Vagina (tissue), 2 donors: ENCODE data around the gene ZNF436. TPM values are rescaled to one million over a fixed set of nuclear protein-coding genes. Genes with fewer than 3 reads are reported as not detected.

Source experiments
- DNase-seq, 2 donors: peaks; one replicate each; pipeline ENCODE4 v3.0.0-alpha.2; 2017; ENCODE audit errors: extremely low spot score in 2 of 2
- H3K27ac ChIP-seq: fragments of 200-600 bp; sonication (generic); one replicate; pipeline ENCODE4 v1.5.1; 2019
- H3K27me3 ChIP-seq: fragments of 200-600 bp; sonication (generic); one replicate; pipeline ENCODE4 v1.5.1; 2019
- H3K36me3 ChIP-seq, 2 donors: fragments of 200-600 bp; sonication (generic); one replicate each; pipeline ENCODE4 v1.5.1; 2017 to 2019
- H3K4me1 ChIP-seq: fragments of 200-600 bp; sonication (generic); one replicate; pipeline ENCODE4 v1.5.1; 2019
- H3K4me3 ChIP-seq, 2 donors: fragments of 200-600 bp; sonication (generic); 1 replicate in 1 of 2; 2 replicates in 1 of 2; pipeline ENCODE4 v1.5.1; 2016 to 2019
- H3K9me3 ChIP-seq: fragments of 200-600 bp; sonication (generic); one replicate; pipeline ENCODE4 v1.5.1; 2019
- CTCF ChIP-seq, 3 experiments: fragments of 450-650 bp in 2 of 3; fragments of 200-600 bp in 1 of 3; sonication (generic) in 1 of 3; IDR thresholded peaks; one replicate each; pipeline ENCODE4 v1.5.1; 2017 to 2019; ENCODE audit warnings: antibody characterized with exemption in 3 of 3, mild to moderate bottlenecking in 2 of 3, moderate library complexity in 2 of 3
- POLR2A ChIP-seq, 2 donors: fragments of 450-650 bp; IDR thresholded peaks; one replicate each; pipeline ENCODE4 v1.6.1; 2017; ENCODE audit warnings: antibody characterized with exemption in 2 of 2, mild to moderate bottlenecking in 2 of 2, moderate library complexity in 2 of 2
- POLR2AphosphoS5 ChIP-seq, 2 donors: sonication (generic); formaldehyde crosslinking; IDR thresholded peaks; one replicate each; pipeline ENCODE4 v1.9.0; 2017; ENCODE audit warnings: antibody characterized with exemption in 2 of 2, mild to moderate bottlenecking in 2 of 2, low read depth in 1 of 2; ENCODE audit not compliant: insufficient read depth in 1 of 2
- intact Hi-C: fragments of 100-400 bp; cut with DNase I; formaldehyde crosslinking; loops from one replicate; pipeline ENCODE4 v1.15.1; 2023
- total RNA-seq: library from RNA; depleted of rRNA; stranded (reverse); fragments of >200 nt; gene quantifications from one replicate; pipeline ENCODE4 v1.2.3, GENCODE V29; 2016

The ZNF436 gene
- 20.9 TPM for total RNA-seq

DNA sequence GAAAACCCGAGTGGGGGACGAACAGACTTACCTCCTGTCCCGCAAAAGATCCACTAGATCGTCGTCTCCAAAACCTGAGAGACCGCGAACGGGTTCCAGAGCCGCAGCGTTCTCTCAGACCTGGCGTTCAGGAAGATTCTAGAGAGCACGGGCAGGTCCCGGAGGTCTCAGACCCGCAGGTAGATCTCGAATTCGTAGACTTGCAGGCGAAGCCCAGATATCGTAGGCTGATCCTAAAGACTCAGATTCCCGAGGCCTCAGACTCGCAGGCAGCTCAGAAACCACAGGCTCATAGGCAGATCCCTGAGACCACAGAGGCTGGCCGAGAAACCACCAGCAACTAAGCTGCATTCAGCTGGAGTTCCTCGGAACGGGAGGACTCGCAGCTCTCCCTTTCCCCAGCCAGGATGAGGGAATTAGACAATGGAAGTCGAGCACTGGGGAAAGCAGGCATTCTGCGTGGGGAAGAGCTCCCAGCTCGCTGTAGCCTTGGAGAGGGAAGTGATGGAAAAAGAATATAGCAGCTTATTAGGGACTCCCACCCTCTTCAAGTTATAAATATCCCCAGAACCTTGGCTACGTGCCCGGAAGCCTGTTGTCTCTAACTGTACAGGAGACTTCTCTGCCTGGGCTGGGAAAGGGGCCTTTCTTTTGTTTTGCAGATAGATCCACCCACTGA lies at the start of gene ZNF436:
ZNF436 (minus strand) TSS at position 502 of the 679 bp plus-strand sequence. CDS start 1,831 bp downstream, outside the sequence.
- TF ChIP-seq POLR2AphosphoS5 (IDR thresholded peaks at IDR 0.05; ENCODE audit: insufficient read depth in 1 of 2, low read depth in 1 of 2) (no peak), CTCF (IDR thresholded peaks at IDR 0.05) (no peak), POLR2A (IDR thresholded peaks at IDR 0.05) (no peak)
- peaks cover 57% of the 10 kb centered on the region for H3K4me1 ChIP-seq
- no peaks in the 10 kb centered on the region for H3K9me3 ChIP-seq
- peak within 1 kb of the TSS; percentile 74 to 78 for H3K4me3 ChIP-seq
- no peak for DNase-seq
- H3K36me3 ChIP-seq = peaks cover 0 to 18% of the 10 kb centered on the region in 2 donors
- H3K27ac ChIP-seq = peak within 1 kb of the TSS; percentile 98
- intact Hi-C loops = no loop called here
- no peaks in the 10 kb centered on the region for H3K27me3 ChIP-seq

DNA sequence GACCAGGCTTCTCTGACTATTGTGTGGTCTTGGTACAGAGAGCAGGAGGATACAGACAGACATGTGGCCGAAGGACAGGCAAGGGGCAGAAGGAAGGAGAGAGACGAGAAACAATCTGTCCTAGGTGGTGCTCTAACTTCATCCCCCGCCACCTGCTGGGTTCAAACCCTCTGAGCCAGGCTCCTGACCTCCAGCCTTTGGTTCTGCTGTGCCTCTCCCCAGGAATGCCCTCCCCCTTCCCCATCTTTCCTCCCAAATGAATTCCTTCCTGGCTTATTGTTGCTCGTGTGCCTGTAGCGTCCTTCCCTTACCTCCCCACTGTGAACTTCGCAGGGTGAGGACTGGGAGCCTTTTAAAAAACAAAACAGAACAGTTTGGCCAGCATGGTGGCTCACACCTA lies 49.5 kb upstream of the ZNF436 start:
- H3K27me3 ChIP-seq = no peaks in the 10 kb centered on the region
- H3K27ac ChIP-seq = no peak overlapping the region
- peaks cover 32% of the 10 kb centered on the region for H3K4me1 ChIP-seq
- intact Hi-C loops = no loop called here
- H3K36me3 ChIP-seq = no peaks in the 10 kb centered on the region
- H3K9me3 ChIP-seq = no peaks in the 10 kb centered on the region
- DNase-seq = no peak
- H3K4me3 ChIP-seq = no peak overlapping the region
- no peak for TF ChIP-seq POLR2A (IDR thresholded peaks at IDR 0.05)
- no peak for TF ChIP-seq CTCF (IDR thresholded peaks at IDR 0.05)
- no peak for TF ChIP-seq POLR2AphosphoS5 (IDR thresholded peaks at IDR 0.05; ENCODE audit: insufficient read depth in 1 of 2, low read depth in 1 of 2)

GRCh38 chr1:23417570-23417969 lies 47.9 kb upstream of the ZNF436 start:
- no peak overlapping the region for H3K27ac ChIP-seq

GRCh38 chr1:23416964-23417363 lies 47.3 kb upstream of the ZNF436 start:
- no peak for DNase-seq
- no peak overlapping the region for H3K4me3 ChIP-seq
- no peaks in the 10 kb centered on the region for H3K27me3 ChIP-seq
- peaks cover 10% of the 10 kb centered on the region for H3K4me1 ChIP-seq
- TF ChIP-seq POLR2A (IDR thresholded peaks at IDR 0.05) (no peak), POLR2AphosphoS5 (IDR thresholded peaks at IDR 0.05; ENCODE audit: insufficient read depth in 1 of 2, low read depth in 1 of 2) (no peak), CTCF (IDR thresholded peaks at IDR 0.05) (no peak)
- intact Hi-C loops = no loop called here
- no peaks in the 10 kb centered on the region for H3K36me3 ChIP-seq
- H3K27ac ChIP-seq = no peak overlapping the region
- no peaks in the 10 kb centered on the region for H3K9me3 ChIP-seq

More at GRCh38 chr1:23417570-23417969, 47.9 kb upstream of the ZNF436 start:
- DNase-seq = no peak
- intact Hi-C loops = no loop called here
- no peaks in the 10 kb centered on the region for H3K36me3 ChIP-seq
- no peaks in the 10 kb centered on the region for H3K27me3 ChIP-seq
- H3K9me3 ChIP-seq = no peaks in the 10 kb centered on the region
- TF ChIP-seq POLR2A (IDR thresholded peaks at IDR 0.05) (no peak), POLR2AphosphoS5 (IDR thresholded peaks at IDR 0.05; ENCODE audit: insufficient read depth in 1 of 2, low read depth in 1 of 2) (no peak), CTCF (IDR thresholded peaks at IDR 0.05) (no peak)
- H3K4me3 ChIP-seq = no peak overlapping the region
- peaks cover 16% of the 10 kb centered on the region for H3K4me1 ChIP-seq

DNA sequence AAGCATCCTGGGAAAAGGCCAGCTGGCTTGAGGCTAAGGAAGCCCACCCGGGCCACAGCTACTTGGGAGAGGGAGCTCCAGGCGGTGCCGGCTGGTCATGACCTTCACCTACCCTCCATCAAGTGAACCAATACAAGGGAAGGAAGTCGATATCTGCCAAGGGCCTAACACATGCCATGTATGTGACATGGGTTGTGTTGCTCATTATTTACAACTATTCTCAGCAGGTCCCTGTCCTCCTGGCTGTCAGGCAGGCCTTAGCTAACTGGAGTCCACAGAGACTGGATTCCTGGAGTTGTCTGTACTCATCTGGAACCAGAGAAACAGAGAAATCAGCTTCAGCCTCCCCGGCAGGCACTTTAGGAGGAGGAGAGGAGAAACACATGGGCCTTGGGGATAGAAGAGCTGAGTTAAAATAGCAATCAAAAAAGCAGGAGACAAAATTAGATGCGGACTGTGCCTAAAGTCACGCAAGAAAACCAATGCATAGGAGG lies 39.2 kb upstream of the ZNF436 start:
- TF ChIP-seq POLR2AphosphoS5 (IDR thresholded peaks at IDR 0.05; ENCODE audit: insufficient read depth in 1 of 2, low read depth in 1 of 2) (no peak), CTCF (IDR thresholded peaks at IDR 0.05) (no peak), POLR2A (IDR thresholded peaks at IDR 0.05) (no peak)
- intact Hi-C loops = no loop called here
- Histone ChIP-seq H3K9me3 (no peaks in the 10 kb centered on the region), H3K4me1 (peaks cover 9% of the 10 kb centered on the region), H3K36me3 (no peaks in the 10 kb centered on the region), H3K27ac (no peak overlapping the region), H3K4me3 (no peak overlapping the region), H3K27me3 (no peaks in the 10 kb centered on the region)
- no peak for DNase-seq
